HCT116 (cell line): ENCODE data around the gene PPFIBP1. TPM values are rescaled to one million over a fixed set of nuclear protein-coding genes. Genes with fewer than 3 reads are reported as not detected.

Experiments
- ATAC-seq: fragments of 200-7000 bp; cut with Tn5 transposase; 2 replicates; pipeline ENCODE4 v1.9.1; 2020; ENCODE audit warnings: mild to moderate bottlenecking, moderate library complexity
- BruUV-seq: library from RNA; stranded (reverse); fragments of 400-500 nt; replicated peaks from 2 replicates; lab custom pipeline; 2021; lab: Mats Ljungman, UMichigan
- CTCF ChIA-PET: fragments of 300-600 bp; sonication (Branson Sonifier 250); formaldehyde crosslinking; loops from one replicate; lab custom pipeline; 2021; ENCODE audit warnings: antibody characterized with exemption; lab: Charles Lee
- POLR2A ChIA-PET: fragments of 300-600, 350-600 bp; sonication (Branson Sonifier 250); formaldehyde crosslinking; loops from one replicate; lab custom pipeline; 2021; ENCODE audit warnings: antibody characterized with exemption; lab: Charles Lee
- RAD21 ChIA-PET, 2 experiments: fragments of 300-600 bp; sonication (Branson Sonifier 250); formaldehyde crosslinking; loops; one replicate each; lab custom pipeline; 2023; ENCODE audit warnings: low total read pairs in 2 of 2; ENCODE audit not compliant: uncharacterized antibody in 2 of 2, unreplicated experiment in 2 of 2, low non-redundant PET in 1 of 2; lab: Charles Lee
- DNase-seq: peaks from one replicate; pipeline ENCODE4 v3.0.0-alpha.2; 2010; ENCODE audit warnings: low read depth, low spot score
- H2AFZ ChIP-seq: fragments of 200-600 bp; shearing (Covaris generic), sonication (generic); 2 replicates; pipeline ENCODE4 v1.6.1; 2017; ENCODE audit warnings: low read depth, mixed run types, mixed read lengths, antibody characterized with exemption, low read length; ENCODE audit not compliant: poor library complexity, severe bottlenecking
- H3K27ac ChIP-seq: 2 replicates; pipeline ENCODE4 v1.5.1; 2012; ENCODE audit warnings: low read depth, low read length
- H3K27me3 ChIP-seq: fragments of 200-600 bp; sonication (generic); 2 replicates; pipeline ENCODE4 v1.6.1; 2016; ENCODE audit warnings: mixed run types, low read length, mixed read lengths; ENCODE audit not compliant: insufficient read depth
- H3K36me3 ChIP-seq, 2 experiments: fragments of 200-500 bp in 1 of 2; fragments of 200-600 bp in 1 of 2; sonication (Bioruptor generic) in 1 of 2; sonication (generic) in 1 of 2; 2 replicates each; pipeline versions ENCODE4 v1.5.1 to v1.6.1; 2014 to 2016; ENCODE audit warnings: low read length in 2 of 2, inconsistent platforms in 1 of 2, mixed read lengths in 1 of 2, mixed run types in 1 of 2; ENCODE audit not compliant: insufficient read depth in 2 of 2, control insufficient read depth in 1 of 2
- H3K4me1 ChIP-seq, 2 experiments: fragments of 200-600 bp in 1 of 2; sonication (generic) in 1 of 2; 2 replicates each; pipeline versions ENCODE4 v1.5.1 to v1.6.1; 2012 to 2017; ENCODE audit warnings: low read length in 2 of 2, inconsistent platforms in 1 of 2, mild to moderate bottlenecking in 1 of 2, mixed read lengths in 1 of 2, mixed run types in 1 of 2, moderate library complexity in 1 of 2; ENCODE audit not compliant: insufficient read depth in 2 of 2, control insufficient read depth in 1 of 2
- H3K4me2 ChIP-seq: fragments of 200-600 bp; sonication (generic); 2 replicates; pipeline ENCODE4 v1.6.1; 2017; ENCODE audit warnings: mixed run types, low read length, mixed read lengths
- H3K4me3 ChIP-seq, 2 experiments: fragments of 200-600 bp in 1 of 2; sonication (generic) in 1 of 2; replicated peaks in 1 of 2; 2 replicates each; pipeline ENCODE4 v1.5.1; 2011 to 2016; ENCODE audit warnings: low read length in 2 of 2, control low read depth in 1 of 2, low read depth in 1 of 2, mild to moderate bottlenecking in 1 of 2, mixed read lengths in 1 of 2, mixed run types in 1 of 2
- H3K79me2 ChIP-seq: fragments of 200-600 bp; sonication (generic); 2 replicates; pipeline ENCODE4 v1.6.1; 2017; ENCODE audit warnings: mild to moderate bottlenecking, mixed run types, low read length, moderate library complexity, mixed read lengths; ENCODE audit not compliant: insufficient read depth
- H3K9ac ChIP-seq: fragments of 200-600 bp; sonication (generic); 2 replicates; pipeline ENCODE4 v1.6.1; 2016; ENCODE audit warnings: low read length, mixed read lengths
- H3K9me2 ChIP-seq: fragments of 200-600 bp; sonication (generic), shearing (Covaris generic); 2 replicates; pipeline ENCODE4 v1.6.1; 2017; ENCODE audit warnings: mixed run types, mild to moderate bottlenecking, moderate library complexity; ENCODE audit not compliant: insufficient read depth
- H3K9me3 ChIP-seq, 2 experiments: fragments of 200-500 bp in 1 of 2; fragments of 200-600 bp in 1 of 2; sonication (Bioruptor generic) in 1 of 2; sonication (generic) in 1 of 2; 2 replicates each; pipeline ENCODE4 v1.6.1; 2014 to 2017; ENCODE audit warnings: low read length in 2 of 2, mixed read lengths in 2 of 2, inconsistent platforms in 1 of 2, low read depth in 1 of 2, mild to moderate bottlenecking in 1 of 2, mixed run types in 1 of 2, moderate library complexity in 1 of 2; ENCODE audit not compliant: control insufficient read depth in 1 of 2, insufficient read depth in 1 of 2
- H4K20me1 ChIP-seq: fragments of 200-600 bp; sonication (generic), shearing (Covaris generic); 2 replicates; pipeline ENCODE4 v1.6.1; 2017; ENCODE audit warnings: mixed run types, mild to moderate bottlenecking, moderate library complexity; ENCODE audit not compliant: insufficient read depth
- CBX3 ChIP-seq: IDR thresholded peaks from 2 replicates; pipeline ENCODE4 v1.6.1; 2012; ENCODE audit warnings: low read depth
- CEBPB ChIP-seq: IDR thresholded peaks from 2 replicates; pipeline ENCODE4 v1.6.1; 2012; ENCODE audit warnings: low read depth
- EGR1 ChIP-seq: IDR thresholded peaks from 2 replicates; pipeline ENCODE4 v1.6.1; 2012; ENCODE audit warnings: low read depth
- ELF1 ChIP-seq: IDR thresholded peaks from 2 replicates; pipeline ENCODE4 v1.6.1; 2012; ENCODE audit warnings: low read depth, borderline replicate concordance
- EZH2 ChIP-seq: fragments of 200-600 bp; sonication (generic); IDR thresholded peaks from 2 replicates; pipeline ENCODE4 v1.6.1; 2017; ENCODE audit warnings: antibody characterized with exemption, mixed run types
- EZH2phosphoT487 ChIP-seq: fragments of 200-600 bp; IDR thresholded peaks from 2 replicates; pipeline ENCODE4 v1.6.1; 2018; ENCODE audit warnings: antibody characterized with exemption, borderline replicate concordance
- FOSL1 ChIP-seq: IDR thresholded peaks from 2 replicates; pipeline ENCODE4 v1.6.1; 2012; ENCODE audit warnings: low read depth
- JUND ChIP-seq: IDR thresholded peaks from 2 replicates; pipeline ENCODE4 v1.6.1; 2012
- MAX ChIP-seq: IDR thresholded peaks from 2 replicates; pipeline ENCODE4 v1.6.1; 2012
- POLR2A ChIP-seq: IDR thresholded peaks from 2 replicates; pipeline ENCODE4 v1.7.0; 2011; ENCODE audit warnings: borderline replicate concordance; ENCODE audit not compliant: insufficient read depth, insufficient read length; ENCODE audit errors: extremely low read depth
- POLR2AphosphoS5 ChIP-seq: IDR thresholded peaks from 2 replicates; pipeline ENCODE4 v1.6.1; 2011; ENCODE audit warnings: mild to moderate bottlenecking, low read depth, low read length, moderate library complexity
- RAD21 ChIP-seq: IDR thresholded peaks from 2 replicates; pipeline ENCODE4 v1.6.1; 2012; ENCODE audit warnings: low read depth, mild to moderate bottlenecking
- REST ChIP-seq: IDR thresholded peaks from 2 replicates; pipeline ENCODE4 v1.6.1; 2012; ENCODE audit warnings: low read depth
- SIN3A ChIP-seq: IDR thresholded peaks from 2 replicates; pipeline ENCODE4 v1.6.1; 2012; ENCODE audit warnings: low read depth
- SP1 ChIP-seq: IDR thresholded peaks from 2 replicates; pipeline ENCODE4 v1.6.1; 2012; ENCODE audit warnings: low read depth
- YY1 ChIP-seq: IDR thresholded peaks from 2 replicates; pipeline ENCODE4 v1.6.1; 2011; ENCODE audit warnings: low read length, low read depth, moderate library complexity, mild to moderate bottlenecking; ENCODE audit not compliant: insufficient replicate concordance; ENCODE audit errors: extremely low read depth
- ZFX ChIP-seq: fragments of 450-650 bp; IDR thresholded peaks from 2 replicates; pipeline ENCODE4 v1.6.1; 2017
- intact Hi-C: fragments of 100-400 bp; cut with micrococcal nuclease; formaldehyde crosslinking; loops from 2 replicates; pipeline ENCODE4 v1.10.0; 2022
- total RNA-seq: library from RNA; stranded (reverse); gene quantifications from one replicate; pipeline ENCODE4 v1.2.1, GENCODE V29; 2021; ENCODE audit not compliant: unreplicated experiment

The PPFIBP1 gene
- total RNA-seq, 1 experiment from 2014 or later, result 102 TPM

- peaks cover 79% of the 10 kb centered on the region for H3K79me2 ChIP-seq
- peak; percentile 59 for DNase-seq
- RAD21 ChIA-PET, result interaction anchor here (0.9 to 1.5 kb wide), 2 partner anchors 19 to 25 kb away, joined by 3 to 4 read pairs; partner anchors contain the start of gene PPFIBP1 (in 1 of the 2)
- H3K27me3 ChIP-seq, result no peaks in the 10 kb centered on the region
- CTCF ChIA-PET, result interaction anchor here (1.1 kb wide), 1 partner anchor 87 kb away, joined by 3 read pairs; no protein-coding TSS in a partner anchor
- H3K4me1 ChIP-seq, result peaks cover 74 to 89% of the 10 kb centered on the region in 2 experiments
- no peak overlapping the region for H2AFZ ChIP-seq
- no peaks in the 10 kb centered on the region for H3K36me3 ChIP-seq
- TF ChIP-seq JUND (peak; percentile 59; the same call in 1 of the 2 replicates), MAX (0 out of 2 replicates have a peak, but pooled peaks have one; percentile 1), EZH2 (no peak), FOSL1 (peak; percentile 59; the same call in 1 of the 2 replicates), EZH2phosphoT487 (no peak), SP1 (peak; percentile 49; the same call in 1 of the 2 replicates), RAD21 (no peak), YY1 (peak; percentile 7), CEBPB (no peak), SIN3A (peak; percentile 5; the same call in 1 of the 2 replicates), ZFX (no peak), POLR2A (no peak), CBX3 (0 out of 2 replicates have a peak, but pooled peaks have one; percentile 26), ELF1 (no peak), REST (no peak), POLR2AphosphoS5 (no peak), EGR1 (no peak)
- POLR2A ChIA-PET, result interaction anchor here (1.1 to 2.8 kb wide), 2 partner anchors 8 to 25 kb away, joined by 3 to 10 read pairs; partner anchors contain the start of gene PPFIBP1
- ATAC-seq, result peak; percentile 64
- no peaks in the 10 kb centered on the region; the same call in 1 of the 2 replicates for H4K20me1 ChIP-seq
- peak overlapping the region; percentile 25 to 48 for H3K4me3 ChIP-seq
- H3K4me2 ChIP-seq, result peak overlapping the region; percentile 84
- H3K9me2 ChIP-seq, result no peaks in the 10 kb centered on the region
- no peaks in the 10 kb centered on the region for H3K9me3 ChIP-seq
- intact Hi-C loops, result loop anchor here (2.0 kb wide), 1 partner anchor 25 kb away; the partner anchor contains the start of gene PPFIBP1
- BruUV-seq, result no TSS peak
- H3K9ac ChIP-seq, result peak overlapping the region; percentile 62
- H3K27ac ChIP-seq, result peak overlapping the region; percentile 82
Observed at GRCh38 chr12:27549236-27549800, 25.3 kb downstream of the PPFIBP1 start.
